Suppressor macrophage treated with lipopolysaccharide for 4 hours (primary cell): ENCODE data around the gene NAB2.
A peak's percentile ranks its signal among the peaks of the same experiment; 100 is the strongest.
"Not testable (repeated sequence)": the region's sequence is repeated elsewhere in the genome, so short reads cannot be mapped to it uniquely, and the experiment has no call there.

Experiments
- DNase-seq: peaks from one replicate; pipeline ENCODE4 v3.0.0-alpha.2; 2020

The NAB2 gene

GRCh38 chr12:57088354-57089270 lies at the start of gene NAB2:
TSS of gene NAB2 (plus strand) at chr12:57089114. CDS start at chr12:57089272, 158 bp downstream.
- peak; percentile 95 for DNase-seq

GRCh38 chr12:57040211-57040610 lies 48.7 kb upstream of the NAB2 start:
- DNase-seq = no peak

GRCh38 chr12:57040750-57041149 lies 48.2 kb upstream of the NAB2 start:
- DNase-seq = peak; percentile 15

GRCh38 chr12:57042695-57043094 lies 46.2 kb upstream of the NAB2 start:
- no peak for DNase-seq

GRCh38 chr12:57044468-57044867 lies 44.4 kb upstream of the NAB2 start:
- DNase-seq = no peak

- DNase-seq = no peak
These were observed 44.0 kb upstream of the NAB2 start for GRCh38 chr12:57044889-57045288.

GRCh38 chr12:57046086-57046791 lies 42.7 kb upstream of the NAB2 start:
- peak; percentile 45 for DNase-seq

GRCh38 chr12:57046947-57047890 lies 41.7 kb upstream of the NAB2 start:
- peak; percentile 78 for DNase-seq

- DNase-seq = no peak
These were observed 40.9 kb upstream of the NAB2 start for GRCh38 chr12:57047981-57048380.

- peak; percentile 36 for DNase-seq
These were observed 40.3 kb upstream of the NAB2 start for GRCh38 chr12:57048423-57049118.

GRCh38 chr12:57049119-57049446 lies 39.8 kb upstream of the NAB2 start:
- DNase-seq = no peak

- no peak for DNase-seq
These were observed 39.0 kb upstream of the NAB2 start, which contains the start of gene MYO1A for GRCh38 chr12:57049890-57050289. TSS of gene MYO1A (minus strand) at chr12:57050129. CDS start at chr12:57048323, 1,806 bp downstream.

- no peak for DNase-seq
These were observed 37.9 kb upstream of the NAB2 start for GRCh38 chr12:57051011-57051410.

- DNase-seq = not testable (repeated sequence)
These were observed 35.8 kb upstream of the NAB2 start for GRCh38 chr12:57053146-57053545.

GRCh38 chr12:57053901-57054300 lies 35.0 kb upstream of the NAB2 start:
- not testable (repeated sequence) for DNase-seq

- DNase-seq = peak; percentile 88
These were observed 33.1 kb upstream of the NAB2 start for GRCh38 chr12:57055824-57056223.

GRCh38 chr12:57057067-57057751 lies 31.7 kb upstream of the NAB2 start:
- peak; percentile 20 for DNase-seq

GRCh38 chr12:57058454-57058853 lies 30.5 kb upstream of the NAB2 start:
- DNase-seq = no peak

GRCh38 chr12:57063991-57064685 lies 24.8 kb upstream of the NAB2 start:
- peak; percentile 91 for DNase-seq

- no peak for DNase-seq
These were observed 22.7 kb upstream of the NAB2 start for GRCh38 chr12:57066245-57066644.

- peak; percentile 89 for DNase-seq
These were observed 19.4 kb upstream of the NAB2 start for GRCh38 chr12:57069523-57069922.
